ENCODE measurements around the gene DYRK2. TPM values are rescaled to one million over a fixed set of nuclear protein-coding genes. Genes with fewer than 3 reads are reported as not detected.

DYRK2 gene
- total RNA-seq, 1 experiment from 2014 or later, result 20.6 TPM

GRCh38 chr12:67658486-67658885 lies 9.9 kb downstream of the DYRK2 start:
- Histone ChIP-seq H2AFZ (ENCODE audit: low read length) (no peak overlapping the region), H3K9me3 (ENCODE audit: low read length) (no peaks in the 10 kb centered on the region), H4K20me1 (ENCODE audit: low read length) (peaks cover 14% of the 10 kb centered on the region), H3F3A (ENCODE audit: low read length, unreplicated experiment) (no peaks in the 10 kb centered on the region), H3K4me3 (ENCODE audit: low read length) (no peak overlapping the region), H3K9me2 (replicated peaks; ENCODE audit: low read length) (no peaks in the 10 kb centered on the region), H3K36me3 (ENCODE audit: low read depth, low read length) (peaks cover 11% of the 10 kb centered on the region; the same call in 1 of the 2 replicates), H3K4me2 (ENCODE audit: low read length) (no peak overlapping the region), H3K27ac (ENCODE audit: low read length) (no peak overlapping the region), H3K27me3 (ENCODE audit: low read length) (no peaks in the 10 kb centered on the region), H3K79me2 (ENCODE audit: low read length) (peaks cover 96% of the 10 kb centered on the region), H3K4me1 (ENCODE audit: insufficient read depth, low read length) (peaks cover 7% of the 10 kb centered on the region), H3K9ac (ENCODE audit: low read length) (no peak overlapping the region)
- BruUV-seq (replicated peaks), result no TSS peak
- ChIA-PET POLR2A (ENCODE audit: unreplicated experiment) (no interaction called here), CTCF (no interaction called here)
- DNase-seq, result no peak
- intact Hi-C loops (cut with micrococcal nuclease), result no loop called here
- no peak for ATAC-seq
- TF ChIP-seq EZH2 (IDR thresholded peaks at IDR 0.05; ENCODE audit: low read length, unreplicated experiment) (no peak), EZH2phosphoT487 (IDR thresholded peaks at IDR 0.05; ENCODE audit: borderline replicate concordance, low read length) (no peak), CTCF (conservative IDR thresholded peaks at IDR 0.05; ENCODE audit: low read depth, low read length) (no peak)

DNA sequence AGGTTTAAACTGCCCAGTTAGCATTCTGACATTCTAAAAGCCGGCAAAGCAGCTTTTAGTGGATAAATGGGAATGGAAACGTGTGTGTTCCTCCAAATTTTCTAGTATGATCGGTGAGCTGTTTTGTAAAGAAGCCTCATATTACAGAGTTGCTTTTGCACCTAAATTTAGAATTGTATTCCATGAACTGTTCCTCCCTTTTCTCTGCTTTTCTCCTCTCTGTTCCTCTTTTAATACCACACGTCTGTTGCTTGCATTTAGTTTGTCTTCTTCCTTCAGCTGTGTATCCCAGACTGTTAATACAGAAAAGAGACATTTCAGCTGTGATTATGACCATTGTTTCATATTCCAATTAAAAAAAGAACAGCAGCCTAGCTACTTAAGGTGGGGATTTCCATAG lies 10.7 kb downstream of the DYRK2 start:
- H3K9ac ChIP-seq (ENCODE audit: low read length), result no peak overlapping the region
- no peak overlapping the region for H3K27ac ChIP-seq (ENCODE audit: low read length)
- POLR2A ChIA-PET (ENCODE audit: unreplicated experiment), result no interaction called here
- no peak overlapping the region for H2AFZ ChIP-seq (ENCODE audit: low read length)
- intact Hi-C loops (cut with micrococcal nuclease), result no loop called here
- CTCF ChIA-PET, result no interaction called here
- H3K4me3 ChIP-seq (ENCODE audit: low read length), result no peak overlapping the region
- peaks cover 96% of the 10 kb centered on the region for H3K79me2 ChIP-seq (ENCODE audit: low read length)
- H3K9me3 ChIP-seq (ENCODE audit: low read length), result no peaks in the 10 kb centered on the region
- H3K9me2 ChIP-seq (replicated peaks; ENCODE audit: low read length), result no peaks in the 10 kb centered on the region
- no peak for ATAC-seq
- peaks cover 7% of the 10 kb centered on the region for H3K4me1 ChIP-seq (ENCODE audit: insufficient read depth, low read length)
- H4K20me1 ChIP-seq (ENCODE audit: low read length), result peaks cover 12% of the 10 kb centered on the region
- H3K36me3 ChIP-seq (ENCODE audit: low read depth, low read length), result peaks cover 11% of the 10 kb centered on the region; the same call in 1 of the 2 replicates
- no peak overlapping the region for H3K4me2 ChIP-seq (ENCODE audit: low read length)
- TF ChIP-seq CTCF (conservative IDR thresholded peaks at IDR 0.05; ENCODE audit: low read depth, low read length) (no peak), EZH2 (IDR thresholded peaks at IDR 0.05; ENCODE audit: low read length, unreplicated experiment) (no peak), EZH2phosphoT487 (IDR thresholded peaks at IDR 0.05; ENCODE audit: borderline replicate concordance, low read length) (no peak)
- no peak for DNase-seq
- H3F3A ChIP-seq (ENCODE audit: low read length, unreplicated experiment), result no peaks in the 10 kb centered on the region
- no TSS peak for BruUV-seq (replicated peaks)
- no peaks in the 10 kb centered on the region for H3K27me3 ChIP-seq (ENCODE audit: low read length)

DNA sequence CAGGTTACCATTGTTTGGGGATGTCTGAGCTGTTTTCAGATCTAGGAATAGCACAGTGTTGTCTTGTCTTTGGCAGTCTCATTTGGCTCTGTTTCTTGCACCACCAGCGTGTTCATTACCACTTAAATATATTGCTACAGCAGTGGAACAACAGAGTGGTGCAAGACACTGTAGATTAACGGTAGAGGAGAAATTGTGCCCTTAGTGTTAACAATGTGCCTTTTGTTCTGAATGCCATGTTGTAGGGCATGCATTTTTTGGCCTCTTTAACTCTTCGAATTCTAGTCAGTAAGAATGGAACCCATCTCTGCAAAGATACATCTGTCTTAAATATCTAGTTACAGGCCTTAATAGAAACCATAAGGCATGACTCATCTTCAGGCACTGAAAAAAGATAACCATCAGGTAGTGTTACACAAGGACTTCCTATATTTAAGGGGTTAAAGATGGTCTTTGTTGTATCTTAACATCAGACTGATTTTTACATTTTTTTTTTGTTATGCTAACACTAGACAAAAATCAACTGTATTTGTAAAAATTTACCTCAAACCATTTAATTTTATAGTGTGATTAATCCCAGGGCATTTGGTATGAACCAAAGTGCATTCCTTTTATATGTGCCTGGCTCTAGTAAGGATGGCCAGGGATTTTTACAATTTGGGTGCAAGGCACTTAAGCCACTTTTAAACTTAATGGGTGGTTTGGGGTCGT lies 12.9 kb downstream of the DYRK2 start:
- H3K4me2 ChIP-seq (ENCODE audit: low read length), result peak overlapping the region; percentile 27; the same call in 1 of the 2 replicates

More for the DNA sequence above, 12.9 kb downstream of the DYRK2 start:
- Histone ChIP-seq H3K79me2 (ENCODE audit: low read length) (peaks cover 76% of the 10 kb centered on the region), H3F3A (ENCODE audit: low read length, unreplicated experiment) (no peaks in the 10 kb centered on the region), H3K4me3 (ENCODE audit: low read length) (no peak overlapping the region), H3K9me2 (replicated peaks; ENCODE audit: low read length) (no peaks in the 10 kb centered on the region), H3K27ac (ENCODE audit: low read length) (no peak overlapping the region), H3K27me3 (ENCODE audit: low read length) (no peaks in the 10 kb centered on the region), H3K9me3 (ENCODE audit: low read length) (no peaks in the 10 kb centered on the region), H4K20me1 (ENCODE audit: low read length) (peaks cover 3% of the 10 kb centered on the region; the same call in 1 of the 2 replicates), H3K36me3 (ENCODE audit: low read depth, low read length) (peaks cover 11% of the 10 kb centered on the region; the same call in 1 of the 2 replicates), H2AFZ (ENCODE audit: low read length) (no peak overlapping the region), H3K4me1 (ENCODE audit: insufficient read depth, low read length) (peaks cover 7% of the 10 kb centered on the region), H3K9ac (ENCODE audit: low read length) (no peak overlapping the region)
- ATAC-seq, result peak; percentile 64; the same call in 1 of the 2 replicates
- no TSS peak for BruUV-seq (replicated peaks)
- peak; percentile 51 for DNase-seq
- CTCF ChIA-PET, result interaction anchor here (1.0 kb wide), 1 partner anchor 282 kb away, joined by 7 read pairs; no protein-coding TSS in a partner anchor
- intact Hi-C loops (cut with micrococcal nuclease), result no loop called here
- TF ChIP-seq EZH2phosphoT487 (IDR thresholded peaks at IDR 0.05; ENCODE audit: borderline replicate concordance, low read length), result no peak
- no peak for TF ChIP-seq EZH2 (IDR thresholded peaks at IDR 0.05; ENCODE audit: low read length, unreplicated experiment)
- TF ChIP-seq CTCF (conservative IDR thresholded peaks at IDR 0.05; ENCODE audit: low read depth, low read length), result no peak
- POLR2A ChIA-PET (ENCODE audit: unreplicated experiment), result no interaction called here
